ENCODE data around the gene TMEM139. TPM values are rescaled to one million over a fixed set of nuclear protein-coding genes. Genes with fewer than 3 reads are reported as not detected.

Gene TMEM139
- total RNA-seq, 1 experiment from 2014 or later, result 0.85 TPM

GRCh38 chr7:143290293-143290692, 5.5 kb downstream of the TMEM139 start:
- peaks cover 10% of the 10 kb centered on the region; the same call in 1 of the 2 replicates for H3K27me3 ChIP-seq (ENCODE audit: insufficient read depth, low read length)
- H3K4me2 ChIP-seq (ENCODE audit: insufficient read depth, insufficient read length, low read length), result no peak overlapping the region
- no CpG with 5 or more reads among the region's 4 CpGs for WGBS (ENCODE audit: extremely low coverage, insufficient read length, low lambda C conversion rate)
- H2BK12ac ChIP-seq (ENCODE audit: insufficient read length, low read depth, low read length), result no peak overlapping the region
- no peak overlapping the region for H4K8ac ChIP-seq (replicated peaks; ENCODE audit: insufficient read length, low read depth, low read length)
- Mint-ChIP-seq H3K9me3 (peaks cover 12 to 14% of the 10 kb centered on the region in 2 experiments), H3K36me3 (ENCODE audit: insufficient read depth in 1 of 3, low read depth in 3 of 3) (peaks cover 49 to 72% (median 64%) of the 10 kb centered on the region in 3 experiments), H3K4me3 (peak overlapping the region; percentile 35 to 91; a peak in 3 of 5 replicates), H3K27ac (no peak overlapping the region), H3K27me3 (ENCODE audit: low read depth) (peaks cover 27% of the 10 kb centered on the region), H3K4me1 (peaks cover 17 to 20% of the 10 kb centered on the region in 2 experiments)
- H2BK20ac ChIP-seq (ENCODE audit: low read depth, low read length, poor library complexity, severe bottlenecking), result no peak overlapping the region
- H3T11ph ChIP-seq (ENCODE audit: low read length), result no peak overlapping the region
- no peaks in the 10 kb centered on the region for H3K79me1 ChIP-seq (ENCODE audit: insufficient read depth, low read depth, low read length, poor library complexity, severe bottlenecking)
- H3K18ac ChIP-seq (ENCODE audit: insufficient read length, low read depth, low read length), result no peak overlapping the region
- no peak overlapping the region for H2BK5ac ChIP-seq (ENCODE audit: insufficient read length, low read length)
- no peak overlapping the region for H3K4ac ChIP-seq (ENCODE audit: low read depth, low read length)
- H4K5ac ChIP-seq (ENCODE audit: insufficient read length, low read depth, low read length), result no peak overlapping the region
- no peak overlapping the region for H2AFZ ChIP-seq (ENCODE audit: low read length)
- no peak overlapping the region for H3K27ac ChIP-seq (ENCODE audit: insufficient read length, low read depth, low read length)
- H3K79me2 ChIP-seq (ENCODE audit: insufficient read depth, low read length), result peaks cover 16% of the 10 kb centered on the region; the same call in 1 of the 2 replicates
- no peak for DNase-seq
- H2BK15ac ChIP-seq (ENCODE audit: low read depth, low read length), result no peak overlapping the region
- H4K20me1 ChIP-seq (ENCODE audit: control insufficient read depth, insufficient read depth, insufficient read length), result no peaks in the 10 kb centered on the region
- H3K14ac ChIP-seq (ENCODE audit: insufficient read depth, low read length), result no peak overlapping the region
- H3K23ac ChIP-seq (ENCODE audit: insufficient read length, low read depth, low read length), result no peak overlapping the region
- no peak overlapping the region for H4K91ac ChIP-seq (ENCODE audit: insufficient read length, low read depth, low read length)
- H2BK120ac ChIP-seq (ENCODE audit: low read depth, low read length, poor library complexity, severe bottlenecking), result no peak overlapping the region
- no peak overlapping the region for H2AK5ac ChIP-seq (ENCODE audit: insufficient read length, low read length)
- no peak for TF ChIP-seq CTCF (conservative IDR thresholded peaks at IDR 0.05)
- H3K56ac ChIP-seq (ENCODE audit: insufficient read length, low read depth, low read length), result no peak overlapping the region
- H3K23me2 ChIP-seq (ENCODE audit: insufficient read length, low read depth, low read length, poor library complexity, severe bottlenecking), result peaks cover 5% of the 10 kb centered on the region
- H3K9ac ChIP-seq (ENCODE audit: extremely low read depth, insufficient read length, low read length), result no peak overlapping the region
- peaks cover 10% of the 10 kb centered on the region for H3K9me3 ChIP-seq (ENCODE audit: control insufficient read depth, low read depth, low read length)
- peaks cover 2% of the 10 kb centered on the region; the same call in 1 of the 2 replicates for H3K4me1 ChIP-seq (ENCODE audit: insufficient read depth, low read length)
